Left forelimb (tissue), 1 donor: ENCODE measurements around the gene PDLIM1.
"Not testable (repeated sequence)": the region's sequence is repeated elsewhere in the genome, so short reads cannot be mapped to it uniquely, and the experiment has no call there.

Source experiments
- DNase-seq: peaks from one replicate; pipeline ENCODE4 v3.0.0-alpha.2; 2018; ENCODE audit warnings: low spot score

Gene PDLIM1

GRCh38 chr10:95208702-95209391, 82.0 kb downstream of the PDLIM1 start:
- DNase-seq: no peak

GRCh38 chr10:95202865-95203264, 87.9 kb downstream of the PDLIM1 start:
- DNase-seq: not testable (repeated sequence)

GRCh38 chr10:95201736-95202135, 89.1 kb downstream of the PDLIM1 start:
- DNase-seq: no peak

GRCh38 chr10:95196046-95196445, 94.8 kb downstream of the PDLIM1 start:
- DNase-seq: no peak

GRCh38 chr10:95193944-95194343, 96.9 kb downstream of the PDLIM1 start, which contains the start of gene ACSM6:
Gene ACSM6, plus strand, starts transcription at chr10:95194238. Its CDS starts 248 bp downstream, at chr10:95194486.
- DNase-seq: no peak

- no peak for DNase-seq
Measured at GRCh38 chr10:95188593-95188992, 102.2 kb downstream of the PDLIM1 start.

- DNase-seq: no peak
Measured at GRCh38 chr10:95187617-95188016, 103.2 kb downstream of the PDLIM1 start.
